ENCODE data around the gene SMC4. TPM values are rescaled to one million over a fixed set of nuclear protein-coding genes. Genes with fewer than 3 reads are reported as not detected.
"Not testable (repeated sequence)": the region's sequence is repeated elsewhere in the genome, so short reads cannot be mapped to it uniquely, and the experiment has no call there.

The SMC4 gene
- total RNA-seq, 1 donor from 2014 or later = 72.6 TPM

DNA sequence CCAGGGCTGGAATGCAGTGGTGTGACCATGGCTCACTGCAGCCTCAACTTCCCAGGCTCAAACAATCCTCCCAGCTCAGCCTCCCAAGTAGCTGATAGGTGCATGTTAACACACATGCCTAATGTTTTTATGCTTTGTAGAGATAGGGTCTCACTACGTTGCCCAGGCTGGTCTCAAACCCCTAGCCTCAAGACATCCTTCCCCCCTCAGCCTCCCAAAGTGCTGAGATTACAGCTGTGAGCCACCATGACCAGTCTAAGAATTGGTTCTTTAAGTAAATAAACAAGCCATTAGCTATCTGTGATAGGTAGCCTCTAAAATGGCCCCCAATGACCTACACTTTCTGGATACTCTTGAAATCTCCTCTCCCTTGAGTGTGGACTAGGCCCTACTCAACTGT, 46.4 kb downstream of the SMC4 start:
- no peak for DNase-seq (ENCODE audit: low read depth, low spot score)

DNA sequence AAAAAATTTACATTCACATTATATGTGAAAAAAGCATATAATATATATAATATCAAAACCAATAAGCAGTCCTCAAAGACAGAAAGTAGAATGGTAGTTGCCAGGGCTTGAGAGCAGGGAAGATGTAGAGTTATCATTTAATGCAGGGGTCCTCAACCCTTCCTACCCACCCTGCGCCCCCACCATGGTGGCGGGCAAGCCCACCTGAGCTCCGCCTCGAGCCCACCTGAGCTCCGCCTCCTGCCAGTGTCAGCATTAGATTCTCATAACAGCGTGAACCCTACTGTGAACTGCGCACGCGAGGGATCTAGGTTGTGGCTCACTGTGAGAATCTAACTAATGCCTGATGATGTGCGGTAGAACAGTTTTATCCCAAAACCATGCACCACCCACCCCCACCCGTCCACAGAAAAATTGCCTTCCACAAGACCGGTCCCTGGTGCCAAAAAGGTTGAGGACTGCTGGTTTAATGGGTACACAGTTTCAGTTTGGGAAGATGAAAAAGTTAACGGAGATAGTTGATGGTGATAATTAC, 47.1 kb downstream of the SMC4 start:
- DNase-seq (ENCODE audit: low read depth, low spot score) = no peak

DNA sequence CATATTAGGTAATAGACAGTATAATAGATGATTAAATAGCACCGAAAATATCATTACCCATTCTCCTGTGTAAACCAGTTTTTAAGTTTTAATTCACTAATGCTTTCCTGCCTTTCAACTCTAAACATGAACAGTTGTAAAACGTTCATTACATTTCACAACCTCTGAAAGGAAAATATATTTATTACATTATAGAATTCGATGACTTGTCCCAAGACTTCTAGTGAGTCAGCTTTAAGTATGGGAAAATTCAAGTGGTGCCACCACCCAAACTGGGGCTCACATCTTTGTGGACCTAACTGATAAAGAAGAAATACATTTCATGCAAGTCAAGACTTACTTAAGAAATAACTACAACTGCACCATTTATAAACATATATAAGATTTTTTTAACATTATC, 48.1 kb downstream of the SMC4 start:
- DNase-seq (ENCODE audit: low read depth, low spot score) = no peak

DNA sequence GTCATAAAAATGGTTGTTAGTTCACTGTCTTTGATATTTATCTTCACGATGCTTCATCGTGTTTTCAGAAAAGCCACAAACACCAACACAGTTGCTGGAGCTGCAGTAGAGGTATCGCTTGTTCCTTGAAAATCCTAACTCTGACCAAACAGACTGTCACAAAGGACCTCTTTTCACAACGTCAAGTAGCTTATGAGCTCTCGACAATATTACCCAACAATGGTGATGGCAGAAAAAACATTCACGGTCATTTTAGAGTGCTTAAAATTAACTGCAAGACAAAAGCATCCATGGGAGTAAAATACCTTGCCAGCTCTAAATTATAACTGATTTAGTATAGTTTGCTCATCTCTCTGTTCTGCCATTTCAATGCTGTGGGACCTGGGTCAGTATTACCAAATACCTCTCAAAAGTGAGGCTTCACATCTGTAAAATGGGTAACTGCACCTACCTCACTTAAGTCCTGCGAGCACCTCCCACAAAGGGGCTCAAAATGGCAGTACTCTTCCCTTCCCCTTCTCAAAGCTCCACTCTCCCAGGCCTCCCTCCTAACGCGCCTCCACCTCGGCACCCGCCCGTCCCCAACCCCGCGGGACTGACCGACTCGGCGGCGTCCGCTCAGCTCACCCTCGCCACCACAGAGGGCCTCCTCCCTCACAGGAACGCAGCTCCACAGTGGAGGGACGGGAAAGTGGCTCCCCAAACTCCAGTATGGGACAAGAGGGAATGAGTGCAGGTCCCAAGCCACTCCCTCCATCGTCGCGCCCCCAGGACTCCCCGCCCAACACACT, 49.6 kb downstream of the SMC4 start:
- DNase-seq (ENCODE audit: low read depth, low spot score) = peak; percentile 17

DNA sequence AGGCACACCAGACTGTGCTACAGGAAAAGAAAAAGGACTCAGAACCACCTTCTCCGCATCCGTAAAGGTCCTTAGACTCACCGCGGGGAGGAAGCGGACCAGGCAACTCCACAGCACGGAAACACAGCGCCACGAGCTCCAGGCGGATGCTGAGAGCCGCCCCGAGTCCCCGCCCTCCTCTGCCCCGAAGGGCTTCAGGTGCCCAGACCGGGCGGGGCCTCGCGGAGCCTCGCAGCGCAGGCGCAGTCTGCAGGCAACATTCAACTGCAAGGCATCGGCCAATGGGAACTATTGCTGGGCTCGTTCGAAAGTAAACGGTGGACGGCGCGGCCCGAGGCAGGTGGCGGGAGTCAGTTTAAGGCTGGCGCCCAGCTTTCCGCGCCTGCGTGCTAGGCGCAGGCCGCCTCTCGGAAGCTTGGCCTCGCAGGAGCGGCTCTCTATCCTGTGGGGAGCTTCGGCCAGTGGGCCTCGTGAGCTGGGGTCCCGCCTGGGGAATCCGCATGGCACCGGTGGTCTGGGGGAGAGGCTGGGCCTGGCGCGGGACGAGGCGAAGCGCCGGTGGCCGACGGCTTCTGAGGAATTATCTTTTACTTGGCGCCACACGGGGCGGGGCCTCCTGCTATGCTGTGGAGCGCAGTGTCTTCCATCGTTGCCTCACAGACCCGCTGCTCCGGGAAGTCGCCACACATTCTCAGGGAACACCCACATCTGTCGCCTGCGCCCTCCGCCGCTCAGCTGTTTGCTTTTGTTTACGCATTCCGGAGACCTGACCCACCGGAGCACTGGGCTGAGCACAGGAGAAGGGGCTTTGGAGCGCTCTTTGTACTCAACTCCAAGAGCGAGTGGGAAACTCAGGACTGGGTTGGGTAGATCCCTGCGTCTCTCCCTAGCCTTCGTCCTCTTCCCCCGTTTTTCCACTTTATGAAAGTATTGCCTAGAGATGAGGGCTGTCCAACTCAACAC, 50.5 kb downstream of the SMC4 start, which contains the start of gene TRIM59:
TRIM59 (minus strand) TSS at position 151 of the 963 bp plus-strand sequence. CDS start 10,603 bp downstream, outside the sequence.
- DNase-seq (ENCODE audit: low read depth, low spot score) = peak; percentile 84

DNA sequence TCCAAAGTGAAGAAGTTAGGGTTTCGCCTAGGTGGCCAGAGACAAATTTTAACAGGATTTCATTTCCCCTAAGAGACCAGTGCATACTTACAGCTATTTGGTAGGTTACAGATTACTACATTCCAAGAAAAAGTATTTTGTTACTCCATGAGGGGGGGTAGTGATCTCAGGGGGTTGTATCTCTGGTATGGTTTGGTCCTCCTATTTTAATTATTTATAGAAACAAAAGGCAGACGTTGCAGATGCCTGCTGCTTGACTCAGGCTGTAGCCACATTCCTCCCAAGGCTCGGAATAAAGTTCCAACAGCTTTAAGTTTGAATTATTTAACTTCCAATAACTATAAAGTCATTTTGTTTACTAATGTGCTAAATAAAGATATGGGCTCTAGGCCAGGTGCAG, 51.4 kb downstream of the SMC4 start:
- DNase-seq (ENCODE audit: low read depth, low spot score) = no peak

DNA sequence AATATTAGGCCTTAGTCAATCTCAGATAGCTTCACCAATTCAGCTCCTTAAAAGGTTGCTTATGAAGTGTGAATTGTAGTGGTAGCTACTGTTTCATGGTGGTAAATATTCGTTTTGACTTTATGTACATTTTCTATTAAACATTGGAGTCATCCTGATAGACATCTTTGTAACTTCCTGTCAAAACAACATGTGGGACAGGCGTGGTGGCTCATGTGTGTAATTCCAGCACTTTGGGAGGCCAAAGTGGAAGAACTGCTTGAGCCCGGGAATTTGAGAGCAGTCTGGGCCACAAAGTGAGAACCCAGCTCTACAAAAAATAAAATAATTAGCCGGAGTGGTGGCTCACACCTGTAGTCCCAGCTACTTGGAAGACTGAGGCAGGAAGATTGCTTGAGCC, 52.2 kb downstream of the SMC4 start:
- DNase-seq (ENCODE audit: low read depth, low spot score) = no peak

DNA sequence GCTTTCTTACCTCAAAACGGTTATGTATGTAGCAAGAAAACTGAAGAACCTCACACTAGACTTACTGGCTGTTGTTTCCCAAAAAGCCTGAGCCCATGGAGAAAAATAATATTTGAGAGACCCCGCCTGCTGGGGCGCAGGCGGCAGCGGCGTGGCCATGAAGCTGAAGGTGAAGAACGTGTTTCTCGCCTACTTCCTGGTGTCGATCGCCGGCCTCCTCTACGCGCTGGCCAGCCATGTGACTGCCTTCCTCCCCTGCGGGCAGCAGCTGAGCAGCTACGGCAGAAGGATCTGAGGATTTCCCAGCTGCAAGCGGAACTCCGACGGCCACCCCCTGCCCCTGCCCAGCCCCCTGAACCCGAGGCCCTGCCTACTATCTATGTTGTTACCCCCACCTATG, 52.8 kb downstream of the SMC4 start:
- not testable (repeated sequence) for DNase-seq (ENCODE audit: low read depth, low spot score)

DNA sequence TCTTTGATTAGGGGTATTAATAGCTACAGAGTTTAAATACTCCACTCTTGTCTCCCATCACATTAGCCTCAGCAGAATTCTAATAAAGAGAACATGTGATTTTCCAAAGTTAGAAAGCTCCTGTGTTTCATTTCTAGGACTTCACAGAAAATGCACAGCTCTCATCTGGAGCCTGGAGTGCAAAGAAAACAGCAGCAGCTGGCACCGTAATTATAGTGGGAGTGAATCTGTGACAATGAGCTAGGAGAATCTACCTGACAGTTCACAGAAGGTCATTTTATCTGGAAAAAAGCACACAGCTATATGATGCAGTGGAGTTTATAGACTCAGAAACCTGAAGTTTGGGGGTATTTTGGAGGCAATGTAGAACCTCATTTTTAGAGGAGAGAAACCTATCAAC, 55.5 kb downstream of the SMC4 start:
- DNase-seq (ENCODE audit: low read depth, low spot score) = no peak

DNA sequence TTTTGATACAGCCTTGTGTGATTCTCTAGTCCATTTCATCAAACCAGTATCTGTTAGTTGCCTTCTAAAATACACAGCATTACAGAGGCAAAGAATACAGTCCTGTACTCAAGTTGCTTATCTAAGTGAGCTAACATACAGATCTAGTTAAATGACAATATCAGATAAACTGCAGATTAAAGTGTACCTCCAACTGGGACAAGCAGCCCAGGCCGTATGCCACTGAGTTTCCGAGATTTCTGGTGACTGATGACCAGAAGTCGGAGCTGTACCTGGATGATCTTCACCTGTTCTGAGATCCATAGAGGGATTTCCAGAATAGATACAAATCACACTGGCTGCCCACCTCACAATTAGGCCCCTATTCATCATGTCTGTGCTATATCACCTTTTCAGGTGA, 56.4 kb downstream of the SMC4 start:
- DNase-seq (ENCODE audit: low read depth, low spot score) = no peak

DNA sequence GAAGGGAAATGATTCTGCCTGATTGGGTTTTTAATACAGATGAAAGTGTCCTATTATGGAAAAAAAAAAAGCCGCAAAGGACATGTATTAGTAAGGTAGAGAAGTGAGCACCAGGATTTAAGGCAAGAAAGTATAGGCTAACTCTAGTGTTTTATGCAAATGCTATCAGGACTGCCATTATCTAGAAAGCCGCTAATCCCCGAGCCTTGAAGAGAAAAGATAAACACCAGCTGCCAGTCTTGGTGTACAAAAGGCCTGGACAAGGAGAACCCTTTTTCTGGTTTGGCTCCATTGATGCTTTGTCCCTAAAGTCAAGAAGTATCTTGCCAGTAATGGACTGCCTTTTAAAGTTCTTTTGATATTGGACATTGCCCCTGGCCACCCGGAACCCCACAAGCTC, 58.7 kb downstream of the SMC4 start:
- no peak for DNase-seq (ENCODE audit: low read depth, low spot score)

DNA sequence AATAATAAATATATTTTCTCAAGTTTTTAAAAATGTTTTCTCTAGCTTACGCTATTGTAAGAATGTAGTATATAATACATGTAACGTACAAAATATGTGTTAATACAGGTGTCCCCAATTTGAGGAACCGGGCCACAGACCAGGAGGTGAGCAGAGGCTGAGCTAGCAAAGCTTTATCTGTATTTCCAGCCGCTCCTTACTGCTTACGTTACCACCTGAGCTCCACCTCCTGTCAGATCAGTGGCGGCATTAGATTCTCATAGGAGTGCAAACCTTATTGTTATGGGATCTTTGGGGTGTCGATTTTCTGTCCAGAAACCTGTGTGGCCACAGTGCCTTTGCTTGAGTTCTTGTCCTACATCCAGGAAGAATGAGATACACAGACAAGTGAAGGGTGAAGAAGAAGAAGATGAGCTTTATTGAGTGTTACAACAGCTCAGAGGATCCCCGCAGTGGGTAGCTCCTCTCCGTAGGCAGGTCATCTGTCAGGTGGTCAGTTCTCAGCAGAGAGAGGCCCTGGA, 60.1 kb downstream of the SMC4 start:
- no peak for DNase-seq (ENCODE audit: low read depth, low spot score)

DNA sequence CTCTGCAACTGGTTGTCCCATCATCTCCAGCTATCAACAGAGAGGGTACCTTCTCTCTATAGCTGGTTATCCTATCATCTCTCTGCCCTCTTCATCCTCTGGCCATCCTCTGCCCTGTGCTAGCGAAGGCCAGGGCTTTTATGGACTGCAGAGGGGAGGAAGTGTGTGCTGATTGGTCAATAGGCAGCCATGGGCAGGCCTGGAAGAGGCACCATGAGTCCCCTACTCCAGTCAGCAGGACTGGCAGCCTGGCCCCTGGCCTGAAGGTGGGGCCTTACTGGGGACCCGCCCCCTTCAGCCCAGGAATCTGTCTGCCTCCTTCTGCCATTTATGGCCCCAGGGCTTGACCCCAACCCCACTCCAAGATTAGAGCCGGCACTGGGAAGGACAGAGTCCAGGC, 60.6 kb downstream of the SMC4 start:
- no peak for DNase-seq (ENCODE audit: low read depth, low spot score)

DNA sequence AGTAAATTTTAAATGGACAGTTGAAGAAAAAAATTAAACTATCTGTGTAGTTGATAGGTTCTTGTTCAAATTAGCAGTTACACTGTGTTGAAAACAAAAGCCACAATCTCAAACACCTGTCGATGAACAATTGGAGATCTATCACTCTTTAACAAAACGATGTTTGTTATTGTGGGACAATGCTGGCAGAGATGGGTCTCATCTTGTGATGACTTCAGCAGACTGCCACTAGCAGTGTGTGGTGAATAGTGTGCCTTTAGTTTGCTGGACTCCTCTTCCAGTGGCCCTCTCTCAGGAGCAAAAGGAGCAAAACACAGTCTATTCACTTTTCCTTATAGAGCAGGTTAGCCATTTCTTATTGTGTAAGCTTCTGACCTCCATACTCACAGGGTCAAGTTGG, 64.9 kb downstream of the SMC4 start:
- no peak for DNase-seq (ENCODE audit: low read depth, low spot score)

DNA sequence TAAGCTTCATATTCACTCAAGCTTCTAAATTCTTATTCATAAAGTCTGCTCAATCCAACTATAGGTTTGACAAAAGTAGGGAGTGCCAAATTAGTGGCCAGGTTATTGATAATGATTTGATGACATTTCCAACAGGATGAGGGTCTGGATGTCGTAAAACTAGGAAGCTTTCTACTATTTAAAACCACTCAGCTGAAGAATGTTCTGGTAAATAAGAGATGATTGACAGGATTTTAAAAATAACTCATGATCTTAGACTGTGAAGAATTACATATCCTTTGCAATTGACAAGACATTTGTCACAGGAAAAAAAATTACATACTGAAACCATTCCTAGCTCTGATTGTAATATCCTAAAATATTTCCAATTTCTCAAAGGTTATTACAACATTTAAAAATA, 65.5 kb downstream of the SMC4 start:
- no peak for DNase-seq (ENCODE audit: low read depth, low spot score)

DNA sequence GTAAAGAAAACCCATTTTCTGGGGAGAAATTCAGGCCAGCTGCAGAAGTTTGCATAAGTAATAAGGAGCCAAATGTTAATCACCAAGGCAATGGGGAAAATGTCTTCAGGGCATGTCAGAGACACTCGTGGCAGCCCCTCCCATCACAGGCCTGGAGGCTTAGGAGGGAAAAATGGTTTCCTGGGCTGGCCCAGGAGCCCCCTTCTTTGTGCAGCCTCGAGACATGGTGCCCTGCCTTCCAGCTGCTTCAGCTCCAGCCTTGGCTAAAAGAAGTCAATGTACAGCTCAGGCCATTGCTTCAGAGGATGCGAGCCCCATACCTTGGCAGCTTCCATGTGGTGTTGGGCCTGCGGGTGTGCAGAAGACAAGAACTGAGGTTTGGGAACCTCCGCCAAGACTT, 70.7 kb downstream of the SMC4 start:
- no peak for DNase-seq (ENCODE audit: low read depth, low spot score)

DNA sequence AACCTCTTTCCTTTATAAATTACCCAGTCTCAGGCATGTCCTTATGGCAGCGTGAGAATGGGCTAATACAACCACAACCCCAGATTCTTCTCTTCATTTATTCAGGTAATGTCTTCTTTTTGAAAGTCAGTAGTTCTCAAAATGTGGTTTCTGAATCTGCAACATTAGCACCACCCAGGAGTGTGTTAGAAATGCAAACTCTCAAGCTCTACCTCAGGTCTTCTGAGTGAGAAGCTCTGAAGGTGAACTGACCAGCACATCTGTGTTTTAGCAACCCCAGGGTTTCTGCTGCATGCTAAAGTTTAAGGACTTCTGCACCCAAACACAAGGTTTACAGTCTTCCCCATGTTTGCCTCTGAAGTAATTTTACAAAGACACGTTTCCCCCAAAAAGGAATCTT, 72.4 kb downstream of the SMC4 start:
- DNase-seq (ENCODE audit: low read depth, low spot score) = no peak

DNA sequence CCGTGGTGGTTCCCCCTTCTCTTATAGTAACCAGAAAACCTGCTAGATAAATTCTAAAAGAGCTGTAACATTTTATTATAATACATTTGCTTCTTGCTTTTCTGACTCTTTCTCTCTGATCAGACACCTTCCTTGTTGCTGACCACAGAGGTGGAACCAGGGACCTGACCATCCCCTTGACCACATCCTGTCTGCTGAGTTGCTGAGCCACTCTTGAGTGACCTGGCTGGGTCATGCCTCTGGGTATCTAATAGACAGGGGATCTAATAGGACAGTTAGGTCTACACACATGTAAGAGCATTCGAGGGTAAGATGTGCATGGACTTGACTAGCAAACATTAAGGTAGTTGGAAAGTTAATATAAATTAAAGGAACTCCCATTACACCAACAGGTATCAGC, 72.9 kb downstream of the SMC4 start:
- DNase-seq (ENCODE audit: low read depth, low spot score) = no peak

DNA sequence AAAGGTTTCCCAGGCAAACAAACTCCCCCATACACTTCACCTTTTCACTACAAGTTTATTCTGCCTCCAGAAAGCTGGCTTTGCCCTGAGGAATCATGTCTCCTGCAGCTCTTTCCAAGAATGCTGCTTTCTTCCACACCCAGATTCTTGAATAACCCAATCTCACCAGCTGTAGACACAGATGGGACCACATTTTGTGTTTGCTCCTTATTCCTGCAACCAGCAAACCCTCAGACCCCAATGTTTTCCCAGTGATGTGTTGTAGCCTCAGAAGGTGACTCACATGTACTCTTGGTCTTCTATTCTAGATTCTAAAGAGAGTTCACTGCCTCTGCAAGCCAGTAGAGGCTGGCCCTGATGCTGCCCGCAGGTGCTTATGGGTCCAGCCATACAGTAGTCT, 73.8 kb downstream of the SMC4 start:
- DNase-seq (ENCODE audit: low read depth, low spot score) = no peak

DNA sequence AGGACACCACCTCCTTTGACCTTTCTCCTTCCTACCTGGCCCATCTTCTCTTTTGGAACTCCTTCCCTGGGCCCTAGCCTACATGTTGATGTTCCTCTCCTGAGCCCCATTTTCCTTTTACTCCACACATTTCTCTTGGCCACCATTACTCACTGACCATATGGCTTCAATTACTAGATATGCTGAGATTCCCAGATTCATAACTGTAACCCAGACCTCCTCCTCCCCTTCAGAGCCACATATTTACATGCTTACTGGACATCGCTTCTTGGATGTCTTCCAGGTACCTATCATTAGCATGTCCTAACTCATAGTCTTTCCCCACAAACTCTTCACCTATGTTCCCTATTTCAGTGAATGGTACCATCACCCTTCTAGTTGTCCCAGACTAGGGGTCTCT, 74.5 kb downstream of the SMC4 start:
- DNase-seq (ENCODE audit: low read depth, low spot score) = no peak

DNA sequence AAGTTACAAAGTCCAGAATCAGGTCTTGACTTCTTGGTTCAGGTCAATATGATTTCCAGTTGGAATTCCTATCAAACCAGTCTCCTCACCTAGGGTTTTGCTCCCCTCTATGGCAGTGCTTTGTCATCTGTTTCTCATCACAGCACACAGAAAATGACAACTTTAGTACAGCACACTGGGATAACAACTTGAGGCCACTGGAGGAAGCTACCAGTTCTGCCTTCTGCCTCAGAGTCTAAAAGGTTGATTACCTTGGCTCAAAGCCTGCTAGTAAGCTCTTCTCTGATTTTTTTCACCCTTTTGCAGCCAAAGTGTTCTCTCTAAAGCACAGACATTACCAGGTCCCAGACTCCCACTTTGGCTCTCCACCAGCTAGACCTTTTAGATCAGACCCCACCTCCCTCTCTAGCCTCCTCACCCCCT, 75.0 kb downstream of the SMC4 start:
- DNase-seq (ENCODE audit: low read depth, low spot score) = no peak

DNA sequence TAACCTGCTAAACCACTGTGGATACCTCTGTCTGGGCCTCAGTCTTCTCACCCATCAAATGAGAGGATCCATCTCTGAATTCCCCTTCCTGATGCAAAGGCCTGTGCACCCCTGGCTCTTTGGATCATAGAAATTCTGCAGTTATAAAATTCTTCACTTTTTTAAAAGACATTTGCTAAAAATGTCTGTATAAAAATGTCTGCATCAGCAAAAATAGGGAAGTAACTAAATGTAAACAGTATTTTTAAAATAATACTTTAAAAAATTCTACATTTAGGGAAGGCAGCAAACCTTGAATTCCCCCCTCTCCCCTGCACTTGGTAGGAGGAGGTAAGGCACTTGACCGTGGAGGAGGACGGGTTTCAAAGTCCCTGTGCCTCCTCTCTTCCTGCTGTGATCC, 75.7 kb downstream of the SMC4 start:
- no peak for DNase-seq (ENCODE audit: low read depth, low spot score)
